NK-92 treated with Interleukin-12 subunit alpha and Interleukin-12 subunit beta, amount 100 ng/mL, for 24 hours (cell line): ENCODE results near the gene MINDY4.

ENCODE experiments used
- DNase-seq: peaks from one replicate; lab custom pipeline; 2025; lab: John Stamatoyannopoulos, UW

MINDY4 gene

DNA sequence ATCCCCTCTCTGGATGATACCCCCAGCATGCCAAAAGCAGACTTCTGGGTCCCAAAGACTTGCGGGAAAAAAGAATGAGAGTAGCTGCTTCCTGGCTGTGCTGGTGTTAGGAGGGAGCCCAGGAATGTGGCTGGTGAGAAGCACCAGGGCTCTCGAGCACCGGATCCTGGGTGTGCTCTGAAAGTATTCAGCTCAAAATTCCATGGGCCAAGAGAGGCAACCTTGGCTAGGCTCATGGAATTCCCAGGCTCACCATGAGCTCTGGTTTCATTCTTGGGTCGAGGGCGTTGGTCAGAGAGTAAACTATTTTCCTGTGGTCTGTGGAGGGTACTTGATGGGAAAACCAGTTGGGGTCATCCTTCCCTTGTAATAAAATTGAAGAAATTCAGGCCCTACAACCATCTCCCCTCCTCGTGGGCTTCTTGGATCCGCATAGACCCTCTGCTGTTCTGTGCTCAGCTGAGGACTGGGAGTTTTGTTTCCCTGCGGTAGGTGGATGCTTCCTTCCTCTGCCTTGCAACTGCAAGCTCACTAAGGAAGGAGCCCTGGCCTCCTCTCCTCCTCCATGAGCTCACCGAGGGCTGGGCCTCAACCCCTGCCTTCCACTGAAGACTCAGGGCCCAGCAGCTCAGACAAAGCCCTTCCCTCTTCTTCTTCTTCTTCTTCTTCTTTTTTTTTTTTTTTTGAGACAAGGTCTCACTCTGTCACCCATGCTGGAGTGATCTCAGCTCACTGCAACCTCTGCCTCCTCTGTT, 106.0 kb downstream of the MINDY4 start:
- DNase-seq = no peak

- no peak for DNase-seq
Observed at GRCh38 chr7:30877993-30878392, 106.8 kb downstream of the MINDY4 start.

DNA sequence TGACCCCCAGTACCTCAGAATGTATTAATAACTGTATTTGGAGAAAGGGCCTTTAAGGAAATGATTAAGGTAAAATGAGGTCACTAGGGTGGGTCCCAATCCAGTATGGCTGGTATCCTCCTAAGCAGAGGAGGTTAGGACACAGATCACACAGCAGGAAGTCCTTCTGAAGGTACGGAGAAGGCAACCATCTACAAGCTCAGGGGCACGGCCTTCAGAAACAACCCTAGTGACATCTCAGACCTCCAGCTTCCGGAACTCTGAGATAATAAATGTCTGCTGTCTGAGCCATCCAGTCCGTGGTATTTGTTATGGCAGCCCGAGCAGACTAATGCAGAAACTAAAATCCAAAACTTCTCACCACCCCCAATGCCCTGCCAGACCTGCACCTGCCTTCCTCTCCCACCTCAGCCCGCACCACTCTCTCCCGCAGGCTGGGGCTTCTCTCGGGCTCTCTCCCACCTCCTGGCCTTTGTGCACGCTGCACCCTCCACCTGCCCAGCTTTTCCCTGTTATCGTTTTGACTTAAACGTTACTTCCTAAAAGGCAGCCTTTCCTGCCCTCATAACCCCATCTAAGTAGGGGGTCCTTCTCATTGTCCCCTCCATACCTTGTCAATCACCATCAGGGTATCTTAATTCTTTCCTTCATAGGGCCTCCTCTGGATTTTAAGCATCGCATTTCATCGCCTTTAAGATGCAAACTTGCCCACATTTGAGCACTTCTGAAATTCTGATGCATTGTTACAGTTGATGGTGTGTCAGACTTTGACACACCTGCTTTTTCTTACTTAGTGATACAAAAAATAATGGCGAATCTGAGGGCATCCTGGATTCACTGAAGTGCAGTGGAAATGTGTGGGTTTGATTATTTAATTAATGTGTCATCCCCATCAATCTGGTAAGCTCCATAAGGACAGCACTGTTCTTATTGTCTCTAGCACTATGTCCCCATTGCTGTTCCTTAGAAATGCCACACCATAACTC, 108.2 kb downstream of the MINDY4 start:
- no peak for DNase-seq

DNA sequence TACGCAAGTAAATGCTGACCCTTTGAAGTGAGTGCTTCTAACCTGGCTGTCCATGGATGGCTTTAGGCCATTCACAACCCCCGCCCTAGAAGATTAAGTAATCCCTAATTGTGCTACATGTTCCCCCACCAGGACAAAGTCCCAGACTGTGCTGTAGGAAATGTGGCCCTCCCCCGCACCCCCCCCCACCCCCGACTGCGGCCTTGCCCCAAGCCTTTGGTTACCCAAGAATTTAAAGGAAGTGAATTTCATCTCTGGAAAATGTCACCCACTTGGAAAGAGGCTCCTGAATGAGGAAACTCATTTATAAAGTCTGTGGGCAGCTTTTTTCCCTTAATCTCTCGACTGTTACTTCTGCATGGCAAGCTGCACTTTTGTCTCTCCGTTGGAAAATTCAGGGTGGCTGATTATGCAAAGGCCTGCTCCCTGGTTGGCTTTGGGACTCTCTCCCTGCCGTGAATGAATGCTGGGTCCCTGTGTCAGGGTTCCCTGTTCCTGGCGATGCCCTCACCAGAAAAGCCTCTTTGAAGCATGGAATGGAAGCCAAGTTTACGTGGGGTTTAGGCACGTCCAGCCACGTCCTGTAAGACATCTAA, 109.0 kb downstream of the MINDY4 start:
- no peak for DNase-seq

DNA sequence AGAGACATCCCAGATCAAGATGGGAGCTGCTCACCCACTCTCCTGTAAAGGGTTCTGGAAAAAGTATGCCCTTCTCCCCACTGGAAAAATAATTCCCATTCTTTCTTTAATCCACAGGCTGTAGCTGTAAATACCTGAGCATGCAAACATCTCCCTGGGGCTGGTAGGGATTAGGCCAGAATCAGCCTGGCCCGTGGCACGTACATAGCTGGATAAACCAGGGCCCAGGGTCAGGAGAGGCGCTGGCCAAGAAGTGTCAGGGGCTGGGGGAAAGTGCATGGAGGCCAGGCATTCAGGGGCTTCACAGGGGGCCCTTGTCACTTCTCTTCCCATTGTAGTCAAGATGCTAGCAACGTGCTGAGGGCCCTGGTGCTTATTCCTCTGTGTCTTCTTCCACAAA, 109.7 kb downstream of the MINDY4 start:
- no peak for DNase-seq

GRCh38 chr7:30881448-30881847, 110.2 kb downstream of the MINDY4 start:
- no peak for DNase-seq

DNA sequence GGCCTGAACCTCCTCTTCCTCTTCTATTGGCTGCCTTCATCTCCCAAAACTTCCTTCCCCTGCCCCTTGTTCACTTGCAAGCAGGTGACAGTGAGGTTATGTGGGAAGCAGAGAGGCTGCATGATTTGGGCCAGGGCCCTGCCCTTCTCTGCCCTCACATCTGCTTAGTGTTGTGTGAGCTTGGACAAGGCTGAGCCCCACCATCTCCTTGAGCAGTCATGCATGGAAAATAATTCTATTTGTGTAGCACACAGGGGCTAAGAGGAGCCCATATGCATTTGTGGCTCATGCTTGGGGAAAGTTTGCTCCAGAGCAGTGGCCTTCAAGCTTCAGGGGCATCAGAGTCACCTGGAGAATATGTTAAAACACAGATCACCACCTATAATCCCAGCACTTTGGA, 113.7 kb downstream of the MINDY4 start:
- DNase-seq = no peak

DNA sequence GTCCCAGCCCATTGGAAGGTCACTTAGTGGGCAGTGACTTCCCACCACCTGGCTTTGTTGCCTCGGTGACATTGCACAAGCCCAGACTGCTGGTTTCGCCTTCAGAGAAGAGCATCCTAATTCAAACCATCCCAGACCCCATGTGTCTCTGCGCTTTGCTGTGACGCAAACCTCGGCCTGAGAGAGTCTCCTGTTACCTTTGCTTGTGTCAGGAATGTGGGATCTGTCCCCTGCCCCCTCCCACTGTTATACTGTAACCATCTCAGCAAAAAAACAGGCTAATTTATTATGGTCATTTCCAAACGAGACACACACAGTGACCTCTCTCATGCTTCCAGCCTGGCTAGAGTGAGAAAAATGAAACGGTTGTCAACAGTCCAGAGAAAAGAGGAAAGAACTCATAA, 115.4 kb downstream of the MINDY4 start:
- no peak for DNase-seq

- no peak for DNase-seq
Observed at GRCh38 chr7:30887464-30887872, 116.3 kb downstream of the MINDY4 start.

GRCh38 chr7:30888747-30889146, 117.5 kb downstream of the MINDY4 start:
- no peak for DNase-seq

- no peak for DNase-seq
Observed at GRCh38 chr7:30890226-30890625, 119.0 kb downstream of the MINDY4 start.

- no peak for DNase-seq
Observed at GRCh38 chr7:30893357-30893756, 122.1 kb downstream of the MINDY4 start.

DNA sequence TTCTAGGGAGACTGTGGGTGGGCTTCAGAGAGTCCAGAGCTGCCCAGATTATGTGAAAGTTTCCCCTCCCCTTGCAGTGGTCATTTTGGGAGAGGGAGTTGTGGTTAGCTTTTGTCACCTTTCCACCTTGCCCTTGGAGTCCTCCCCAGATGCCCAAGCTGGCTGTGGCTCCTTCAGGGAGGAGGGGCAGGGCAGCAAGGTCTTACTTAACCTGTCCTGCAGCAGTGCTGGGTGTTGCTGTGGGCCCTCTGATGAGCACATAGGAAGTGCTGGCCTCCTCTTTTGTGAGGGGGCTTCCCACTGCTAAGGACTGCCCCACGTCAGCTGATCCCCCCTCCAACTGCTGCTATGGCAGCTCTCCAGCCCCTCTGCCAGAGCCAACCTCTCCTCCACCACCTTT, 122.8 kb downstream of the MINDY4 start:
- DNase-seq = no peak

GRCh38 chr7:30894866-30895605, 123.8 kb downstream of the MINDY4 start:
- no peak for DNase-seq

DNA sequence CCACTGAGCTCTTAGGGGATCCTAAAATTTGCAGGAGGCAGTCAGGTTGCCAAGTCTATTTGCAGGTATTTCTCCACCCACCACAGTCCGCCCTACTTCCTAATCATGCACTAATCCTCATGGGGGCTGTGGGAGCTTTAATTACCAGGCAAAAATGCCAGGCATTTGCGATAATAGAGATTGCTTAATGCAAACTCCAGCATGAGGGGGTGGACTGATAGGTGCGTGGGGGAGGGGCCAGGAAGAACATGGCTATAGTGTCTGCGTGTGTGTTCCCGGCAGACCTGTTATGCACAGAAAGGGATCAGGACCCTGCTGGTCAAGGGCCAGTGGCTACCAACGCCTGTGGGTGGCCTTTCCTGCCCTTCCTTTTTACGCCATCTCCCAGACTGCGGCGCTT, 124.8 kb downstream of the MINDY4 start:
- DNase-seq = no peak

GRCh38 chr7:30896783-30897637, 125.8 kb downstream of the MINDY4 start:
- no peak for DNase-seq

DNA sequence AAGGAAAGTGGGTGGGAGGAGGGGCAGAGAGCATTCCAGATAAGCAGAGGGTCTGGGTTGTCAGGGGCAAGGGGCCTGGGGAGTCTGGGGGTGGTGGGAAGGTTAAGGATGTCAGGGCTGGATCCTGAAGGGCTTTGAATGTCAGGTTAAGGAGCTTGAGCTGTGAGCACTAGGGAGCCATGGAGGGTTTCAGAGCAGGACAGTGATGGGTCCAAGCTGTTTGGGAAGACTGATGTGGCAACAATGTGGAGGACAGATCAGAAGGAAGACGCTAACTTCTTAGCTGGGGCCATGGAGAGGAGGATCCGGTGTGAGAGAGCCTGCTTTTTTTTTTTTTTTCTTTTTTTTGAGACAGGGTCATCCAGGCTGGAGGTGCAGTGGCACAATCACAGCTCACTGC, 126.6 kb downstream of the MINDY4 start:
- DNase-seq = no peak

DNA sequence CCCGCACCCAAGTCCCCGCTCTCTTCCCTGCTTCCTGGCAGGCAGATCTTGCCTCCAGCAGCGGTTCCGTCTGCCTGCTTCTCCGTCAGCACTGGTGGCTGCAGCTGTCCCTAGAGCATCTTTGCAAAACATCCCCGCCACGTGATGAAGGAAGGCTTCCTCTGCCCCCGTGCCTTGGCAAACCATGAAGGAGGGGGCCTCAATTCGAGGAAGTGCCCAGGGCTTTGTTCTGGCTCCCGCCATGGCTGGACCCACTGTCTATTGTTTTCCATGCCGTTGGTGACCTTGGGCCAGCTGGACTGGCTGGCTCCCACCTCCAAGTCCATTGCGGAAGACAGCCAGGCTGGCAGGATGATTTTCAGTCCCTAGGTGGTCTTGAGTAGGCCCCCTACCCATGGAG, 127.2 kb downstream of the MINDY4 start:
- DNase-seq = no peak

DNA sequence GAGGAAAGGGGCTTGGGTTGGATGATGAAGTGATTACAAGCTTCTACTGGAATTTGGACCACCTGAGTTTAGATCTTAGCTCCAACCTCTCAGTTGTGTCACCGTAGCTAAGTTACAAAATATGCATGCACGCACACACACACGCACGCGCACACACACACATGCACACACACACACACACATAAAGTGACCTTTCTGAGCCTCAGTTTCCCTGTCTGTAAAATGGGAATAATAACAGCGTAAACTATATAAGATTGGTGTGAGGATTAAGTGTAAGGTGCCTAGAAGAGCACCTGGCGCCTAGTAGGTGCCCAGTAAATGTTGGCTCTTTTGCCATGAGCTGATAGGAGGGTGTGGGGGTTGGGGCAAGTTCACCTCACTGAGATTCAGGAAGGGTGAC, 127.8 kb downstream of the MINDY4 start:
- no peak for DNase-seq

GRCh38 chr7:30899630-30900029, 128.4 kb downstream of the MINDY4 start:
- DNase-seq = no peak

DNA sequence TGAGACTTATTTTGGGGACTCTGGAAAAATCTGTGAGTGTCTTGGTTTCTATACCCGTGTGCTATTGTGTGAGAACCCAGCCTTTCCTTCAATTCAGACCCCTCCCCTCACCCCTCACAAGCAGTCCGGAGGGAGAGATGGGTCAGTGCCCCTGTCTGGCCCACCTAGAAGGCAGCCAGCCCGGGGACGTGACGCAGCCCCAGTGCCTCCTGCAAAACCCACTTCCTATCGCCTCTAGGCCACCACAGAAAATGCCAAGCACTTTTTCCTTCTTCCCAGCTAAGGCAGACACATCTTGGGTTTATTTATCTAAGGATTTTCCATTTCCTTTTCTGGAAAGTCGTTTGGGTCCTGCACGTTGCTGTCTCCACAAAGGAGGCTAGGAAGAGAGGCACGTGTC, 128.8 kb downstream of the MINDY4 start:
- no peak for DNase-seq
